Endometrium (tissue), 2 donors: ENCODE data around the gene ITGA6.

Source experiments
- FAIRE-seq: peaks from 2 replicates; lab custom pipeline; 2012; peaks lifted over from hg19 to GRCh38; lab: Jason Lieb, UNC
- donor health status: control.
- donor health status: control.

Gene ITGA6

GRCh38 chr2:172465417-172466334 lies 38.3 kb downstream of the ITGA6 start:
- peak; percentile 92 for FAIRE-seq

- no peak for FAIRE-seq
Observed at GRCh38 chr2:172467382-172467781, 40.0 kb downstream of the ITGA6 start.

GRCh38 chr2:172470958-172471922 lies 43.9 kb downstream of the ITGA6 start:
- FAIRE-seq, result no peak

DNA sequence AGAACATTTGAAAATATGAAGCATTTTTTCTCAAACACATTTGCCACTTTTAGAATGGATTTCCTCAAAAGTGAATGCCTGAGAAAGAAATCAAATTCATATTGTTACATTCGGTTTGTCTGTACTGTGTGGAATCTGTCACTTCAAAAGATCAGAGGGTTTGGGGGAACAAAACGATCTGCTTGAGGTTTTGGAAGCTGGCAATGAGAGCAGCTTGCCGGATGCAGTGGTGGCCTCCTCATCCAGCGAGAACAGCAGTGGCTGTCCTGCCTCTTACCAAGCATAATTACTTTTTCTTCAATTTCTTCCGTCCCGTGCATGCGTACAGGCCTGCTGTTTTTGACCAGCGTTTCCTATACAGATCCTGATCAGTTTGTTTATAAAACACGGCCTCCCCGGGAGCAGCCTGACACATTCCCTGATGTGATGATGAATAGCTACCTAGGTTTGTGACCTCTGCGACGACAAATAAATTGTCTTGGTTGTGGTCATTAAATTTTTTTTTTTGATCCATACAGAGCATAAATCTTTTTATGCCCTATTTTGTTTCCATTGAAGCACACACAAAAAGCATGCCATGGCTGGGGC lies 45.2 kb downstream of the ITGA6 start:
- FAIRE-seq, result no peak

DNA sequence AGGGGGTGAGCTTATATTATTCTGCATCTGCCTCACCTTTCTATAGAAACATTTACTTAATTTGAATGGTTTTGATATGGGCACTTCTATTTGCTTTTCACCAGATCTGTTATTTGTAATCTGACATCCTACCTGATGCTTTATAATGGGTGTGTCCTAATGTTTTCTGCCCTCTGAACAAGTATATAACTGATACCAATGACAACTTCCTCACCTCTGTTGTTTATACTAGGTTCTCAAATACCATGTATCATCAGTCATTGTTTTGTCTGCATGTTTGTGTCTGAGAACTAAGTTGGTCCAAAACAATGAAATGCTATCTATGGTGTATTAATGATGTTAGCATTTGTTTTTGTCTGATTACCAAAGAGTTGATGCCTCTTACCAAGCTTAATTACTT lies 45.8 kb downstream of the ITGA6 start:
- no peak for FAIRE-seq

- FAIRE-seq, result no peak
Observed at GRCh38 chr2:172478353-172478752, 51.0 kb downstream of the ITGA6 start.

DNA sequence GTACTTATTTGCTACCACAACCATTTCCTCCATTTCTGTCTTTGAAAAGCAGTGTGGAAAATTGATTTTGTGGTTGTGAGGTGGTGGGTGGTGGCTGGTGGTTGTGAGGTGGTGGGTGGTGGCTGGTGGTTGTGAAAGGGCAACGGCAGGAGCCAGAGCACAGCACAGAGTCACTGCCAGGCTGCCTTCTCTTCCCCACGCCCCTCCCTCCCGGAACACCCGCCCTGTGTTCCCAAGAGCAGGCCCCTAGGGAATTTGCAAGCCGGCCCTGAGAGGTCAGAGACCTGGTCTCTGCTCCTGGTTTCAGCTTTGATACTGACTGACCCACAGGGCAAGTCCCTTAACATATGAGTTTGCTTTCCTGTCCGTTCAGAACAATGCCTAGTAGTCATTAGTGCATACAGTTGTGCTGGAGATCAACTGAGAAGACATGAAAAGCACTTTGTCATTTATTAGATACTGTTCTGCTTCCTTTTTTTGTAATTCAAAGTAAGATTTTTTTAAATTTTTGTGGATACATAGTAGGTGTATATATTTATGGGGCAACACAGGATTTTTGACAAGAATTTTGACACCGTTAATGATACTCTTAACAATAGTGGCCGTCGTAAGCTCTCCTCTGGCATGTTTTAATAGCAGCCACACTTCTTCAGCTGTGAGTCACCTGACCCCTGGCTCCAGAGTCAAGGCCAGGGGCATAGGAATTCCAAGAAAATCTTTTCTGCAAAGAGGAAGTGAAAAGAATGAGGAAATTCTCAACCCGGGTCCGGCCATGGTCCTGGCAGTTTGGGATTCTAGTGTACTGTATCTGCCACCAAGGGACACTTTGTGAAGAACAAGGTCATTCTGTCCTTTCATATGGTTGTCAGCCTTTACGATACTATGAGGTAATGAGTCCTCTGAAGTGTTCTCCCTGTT lies 53.2 kb downstream of the ITGA6 start:
- FAIRE-seq, result no peak

- FAIRE-seq, result no peak
Observed at GRCh38 chr2:172481507-172482262, 54.3 kb downstream of the ITGA6 start.

DNA sequence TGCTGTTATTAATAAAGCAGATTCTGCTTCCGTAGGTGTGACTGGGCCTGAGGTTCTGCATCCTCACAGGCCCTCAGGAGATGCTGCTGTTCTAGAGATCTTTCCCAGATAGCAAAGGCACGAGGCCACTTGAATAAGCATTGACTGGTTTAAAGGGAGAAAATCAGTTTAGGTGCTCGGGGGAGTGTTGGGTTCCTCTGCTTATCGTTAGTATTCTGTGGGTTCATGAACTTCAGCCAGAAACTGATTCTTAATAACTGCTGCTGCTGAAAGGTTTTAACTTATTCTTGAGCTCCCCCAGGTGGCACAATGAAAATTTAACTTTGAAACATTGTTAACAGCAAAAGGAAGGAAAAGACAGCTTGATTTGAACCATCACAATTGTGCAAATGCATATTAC lies 56.9 kb downstream of the ITGA6 start:
- no peak for FAIRE-seq

DNA sequence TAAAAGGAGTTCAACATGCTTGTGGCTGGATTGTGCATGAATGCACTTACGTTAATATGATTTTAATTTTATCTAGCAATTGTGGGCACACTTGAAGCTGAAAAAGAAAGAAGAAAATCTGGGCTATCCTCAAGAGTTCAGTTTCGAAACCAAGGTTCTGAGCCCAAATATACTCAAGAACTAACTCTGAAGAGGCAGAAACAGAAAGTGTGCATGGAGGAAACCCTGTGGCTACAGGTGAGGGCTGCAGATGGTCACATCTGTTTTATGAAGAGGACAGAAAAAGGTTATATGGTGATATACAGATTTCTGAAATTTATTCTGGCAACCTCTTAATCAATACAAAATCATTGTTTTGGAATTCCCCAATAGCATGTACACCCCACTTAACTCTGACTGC lies 57.3 kb downstream of the ITGA6 start:
- no peak for FAIRE-seq

- FAIRE-seq, result no peak
Observed at GRCh38 chr2:172488556-172488955, 61.2 kb downstream of the ITGA6 start.

DNA sequence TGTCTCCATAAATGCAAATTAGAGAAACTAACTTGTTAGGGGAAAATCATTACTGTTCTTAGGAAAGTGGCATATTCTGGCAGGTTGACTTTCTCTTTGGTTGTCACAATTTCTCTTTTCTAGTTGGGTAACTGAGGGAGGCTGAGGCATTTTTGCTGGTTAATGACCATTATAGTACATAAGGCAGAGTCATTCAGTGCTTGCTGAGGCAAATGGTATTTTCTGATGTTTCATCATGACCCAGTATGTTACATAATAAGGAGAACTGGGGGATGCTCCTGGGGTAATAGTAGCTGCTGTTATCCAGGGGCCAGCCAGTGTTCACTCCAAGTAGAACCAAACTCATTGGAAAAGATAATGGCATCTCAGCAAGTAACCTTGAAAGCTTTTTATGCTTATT lies 62.3 kb downstream of the ITGA6 start:
- FAIRE-seq, result no peak

DNA sequence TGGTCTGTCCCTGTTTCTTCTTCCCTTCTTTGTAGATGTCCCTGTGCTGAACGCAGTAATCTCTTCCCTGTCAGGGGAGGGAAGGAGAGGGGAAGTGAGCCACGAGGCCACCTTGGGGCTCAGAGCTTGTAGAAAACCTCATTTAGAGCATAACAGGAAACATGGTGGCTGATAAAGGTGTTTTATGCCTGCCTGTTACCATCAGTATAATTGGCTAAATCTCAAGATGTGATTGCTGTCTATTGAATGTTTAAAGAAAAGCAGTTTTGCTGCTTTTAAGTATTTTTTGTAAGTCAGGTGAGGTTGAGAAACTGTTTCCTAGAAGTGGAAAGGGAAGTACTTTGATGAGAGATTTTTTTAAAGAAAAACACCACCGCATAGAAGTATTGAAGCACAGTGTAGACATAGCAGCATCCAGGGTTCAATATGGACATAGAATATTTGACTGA lies 68.8 kb downstream of the ITGA6 start:
- FAIRE-seq, result no peak

DNA sequence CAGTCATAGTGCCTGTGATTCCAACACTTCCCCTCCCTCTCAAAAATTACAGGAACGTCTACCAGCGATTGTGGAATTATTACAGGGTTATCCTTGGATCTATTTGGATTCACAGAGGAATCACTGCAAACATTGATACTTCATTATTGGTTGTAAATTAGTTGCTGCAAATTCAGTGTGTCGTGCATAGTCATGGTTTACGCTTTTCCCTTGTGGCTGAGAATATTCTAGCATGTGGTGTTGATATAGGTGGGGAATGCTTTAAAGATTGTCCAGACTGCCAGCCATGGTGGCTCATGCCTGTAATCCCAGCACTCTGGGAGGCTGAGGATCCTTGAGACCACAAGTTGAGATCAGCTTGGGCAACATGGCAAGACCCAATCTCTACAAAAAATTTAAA lies 79.8 kb downstream of the ITGA6 start:
- no peak for FAIRE-seq

- FAIRE-seq, result no peak
Observed at GRCh38 chr2:172510088-172510487, 82.7 kb downstream of the ITGA6 start.

DNA sequence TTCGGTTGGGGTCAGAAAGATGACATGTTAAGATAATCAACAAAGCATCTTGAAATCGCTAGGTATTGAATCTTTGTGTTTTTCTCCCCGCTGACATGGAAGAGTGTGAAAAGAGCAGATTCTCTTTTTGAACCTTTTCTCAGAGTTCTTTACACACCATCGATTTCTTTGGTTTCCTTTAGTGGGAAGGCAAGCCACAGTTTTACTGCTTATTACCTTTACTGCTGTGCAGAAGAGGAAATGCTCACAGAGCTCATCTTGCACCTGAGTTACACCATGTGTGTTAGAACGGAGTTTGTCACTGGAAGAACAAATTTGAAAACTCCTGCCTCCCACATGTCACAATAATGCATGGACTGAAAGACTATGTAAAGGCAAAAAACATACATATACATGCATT lies 83.2 kb downstream of the ITGA6 start:
- no peak for FAIRE-seq

GRCh38 chr2:172512810-172513523 lies 85.6 kb downstream of the ITGA6 start:
- no peak for FAIRE-seq

- no peak for FAIRE-seq
Observed at GRCh38 chr2:172513524-172513900, 86.1 kb downstream of the ITGA6 start.

DNA sequence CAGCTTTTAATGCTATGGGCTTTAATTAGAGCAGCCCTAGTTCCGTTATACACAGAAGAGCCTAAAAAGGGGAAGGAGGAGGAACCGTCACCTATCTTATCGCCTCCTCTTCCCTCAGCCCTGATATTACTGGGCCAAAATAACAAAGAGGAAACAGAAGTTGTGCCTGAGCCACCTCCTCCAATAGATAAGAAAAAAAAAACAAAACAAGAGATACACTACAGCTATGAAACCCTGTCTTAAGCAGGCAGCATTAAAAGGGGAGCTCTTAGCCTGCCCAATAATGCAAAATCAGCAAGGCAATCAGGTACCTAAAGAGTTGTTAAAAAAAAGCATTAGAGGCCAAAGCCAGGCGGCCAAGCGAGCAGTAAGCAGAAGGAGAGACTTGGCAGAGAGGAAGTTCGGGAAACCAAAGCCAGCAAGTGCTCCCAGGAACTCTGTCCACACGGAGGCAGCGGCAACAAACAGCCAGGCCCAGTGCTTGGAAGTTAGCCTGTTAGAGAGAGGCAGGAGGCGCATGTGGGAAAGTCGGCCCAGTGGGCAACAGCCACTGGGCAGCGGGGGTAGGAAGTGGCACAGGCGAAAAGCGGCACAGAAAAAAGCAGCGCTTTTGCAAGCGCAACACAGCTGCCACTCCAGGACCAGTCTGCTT lies 86.7 kb downstream of the ITGA6 start:
- no peak for FAIRE-seq
